Fibroblast of lung (primary cell): ENCODE data around the gene FSTL4. TPM values are rescaled to one million over a fixed set of nuclear protein-coding genes. Genes with fewer than 3 reads are reported as not detected.

Experiments used
- DNase-seq, 2 donors: peaks; one replicate each; pipeline versions ENCODE4 v3.0.0 to v3.0.0-alpha.2; 2010; ENCODE audit warnings: low read depth in 2 of 2
- H2AFZ ChIP-seq: 2 replicates; pipeline ENCODE4 v1.5.1; 2012; ENCODE audit warnings: low read length, control low read depth, inconsistent platforms
- H3K27ac ChIP-seq: 2 replicates; pipeline ENCODE4 v1.5.1; 2011; ENCODE audit warnings: low read length, control low read depth; ENCODE audit not compliant: insufficient read depth
- H3K27me3 ChIP-seq: 2 replicates; pipeline ENCODE4 v1.5.1; 2011; ENCODE audit warnings: mild to moderate bottlenecking, low read length; ENCODE audit not compliant: control insufficient read depth, insufficient read depth
- H3K36me3 ChIP-seq: 2 replicates; pipeline ENCODE4 v1.5.1; 2011; ENCODE audit warnings: low read length; ENCODE audit not compliant: control insufficient read depth, insufficient read depth
- H3K4me1 ChIP-seq: 2 replicates; pipeline ENCODE4 v1.5.1; 2011; ENCODE audit warnings: low read length; ENCODE audit not compliant: control insufficient read depth, insufficient read depth; ENCODE audit errors: extremely low read depth
- H3K4me2 ChIP-seq: 2 replicates; pipeline ENCODE4 v1.5.1; 2011; ENCODE audit warnings: low read length, control low read depth; ENCODE audit not compliant: insufficient read depth; ENCODE audit errors: extremely low read depth
- H3K4me3 ChIP-seq, 4 experiments: fragments of 200-600 bp in 1 of 4; sonication (generic) in 1 of 4; replicated peaks in 1 of 4; 2 replicates each; pipeline ENCODE4 v1.5.1; 2011 to 2016; ENCODE audit warnings: low read length in 4 of 4, low read depth in 3 of 4, mild to moderate bottlenecking in 3 of 4, control low read depth in 2 of 4, inconsistent platforms in 1 of 4, mixed read lengths in 1 of 4; ENCODE audit not compliant: insufficient read depth in 1 of 4; ENCODE audit errors: control extremely low read depth in 1 of 4
- H3K79me2 ChIP-seq: 2 replicates; pipeline ENCODE4 v1.5.1; 2012; ENCODE audit warnings: mild to moderate bottlenecking, low read length, inconsistent platforms; ENCODE audit not compliant: control insufficient read depth, insufficient read depth
- H3K9ac ChIP-seq: 2 replicates; pipeline ENCODE4 v1.5.1; 2011; ENCODE audit warnings: mild to moderate bottlenecking, low read length, control low read depth; ENCODE audit not compliant: insufficient read depth
- H3K9me3 ChIP-seq: 2 replicates; pipeline ENCODE4 v1.5.1; 2012; ENCODE audit warnings: low read depth, low read length; ENCODE audit not compliant: control insufficient read depth, insufficient read depth
- H4K20me1 ChIP-seq: 2 replicates; pipeline ENCODE4 v1.5.1; 2011; ENCODE audit warnings: low read length; ENCODE audit not compliant: control insufficient read depth, insufficient read depth; ENCODE audit errors: extremely low read depth
- EZH2 ChIP-seq: IDR thresholded peaks from 2 replicates; pipeline ENCODE4 v1.5.1; 2012; ENCODE audit warnings: low read length, control low read depth, mild to moderate bottlenecking; ENCODE audit errors: missing control alignments
- polyA plus RNA-seq, 2 donors: library from polyadenylated mRNA; depleted of rRNA in 1 of 2; stranded (reverse) in 1 of 2; unstranded in 1 of 2; fragments of >200 nt; gene quantifications; 2 replicates each; pipeline ENCODE4 v1.2.1, GENCODE V29; 2011 to 2012; ENCODE audit warnings: missing spikeins in 1 of 2
- total RNA-seq: library from RNA; depleted of rRNA; stranded (reverse); fragments of >200 nt; gene quantifications from 2 replicates; pipeline ENCODE4 v1.2.1, GENCODE V29; 2014
- TF ChIP-seq, protein P1 (sequence below), 2 donors: IDR thresholded peaks in 1 of 2; conservative IDR thresholded peaks in 1 of 2; 1 replicate in 1 of 2; 2 replicates in 1 of 2; pipeline ENCODE4 v1.5.1; 2011 to 2012; ENCODE audit warnings: low read length in 2 of 2, control low read depth in 1 of 2, inconsistent platforms in 1 of 2, low read depth in 1 of 2, mild to moderate bottlenecking in 1 of 2

Gene FSTL4
- total and polyA plus RNA-seq, 2 donors (not counting 1 experiment from before 2014, with no cell fraction given): 0.17 to 0.33 TPM

GRCh38 chr5:133356396-133356983 lies 255.9 kb downstream of the FSTL4 start:
- no peak for TF ChIP-seq EZH2
- TF ChIP-seq, protein P1, sequence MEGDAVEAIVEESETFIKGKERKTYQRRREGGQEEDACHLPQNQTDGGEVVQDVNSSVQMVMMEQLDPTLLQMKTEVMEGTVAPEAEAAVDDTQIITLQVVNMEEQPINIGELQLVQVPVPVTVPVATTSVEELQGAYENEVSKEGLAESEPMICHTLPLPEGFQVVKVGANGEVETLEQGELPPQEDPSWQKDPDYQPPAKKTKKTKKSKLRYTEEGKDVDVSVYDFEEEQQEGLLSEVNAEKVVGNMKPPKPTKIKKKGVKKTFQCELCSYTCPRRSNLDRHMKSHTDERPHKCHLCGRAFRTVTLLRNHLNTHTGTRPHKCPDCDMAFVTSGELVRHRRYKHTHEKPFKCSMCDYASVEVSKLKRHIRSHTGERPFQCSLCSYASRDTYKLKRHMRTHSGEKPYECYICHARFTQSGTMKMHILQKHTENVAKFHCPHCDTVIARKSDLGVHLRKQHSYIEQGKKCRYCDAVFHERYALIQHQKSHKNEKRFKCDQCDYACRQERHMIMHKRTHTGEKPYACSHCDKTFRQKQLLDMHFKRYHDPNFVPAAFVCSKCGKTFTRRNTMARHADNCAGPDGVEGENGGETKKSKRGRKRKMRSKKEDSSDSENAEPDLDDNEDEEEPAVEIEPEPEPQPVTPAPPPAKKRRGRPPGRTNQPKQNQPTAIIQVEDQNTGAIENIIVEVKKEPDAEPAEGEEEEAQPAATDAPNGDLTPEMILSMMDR (conservative IDR thresholded peaks at IDR 0.05 in 1 of 2, IDR thresholded peaks at IDR 0.05 in 1 of 2; ENCODE audit: low read depth in 1 of 2, low read length in 2 of 2): no peak
- Histone ChIP-seq H3K4me1 (no peaks in the 10 kb centered on the region), H3K9me3 (no peaks in the 10 kb centered on the region), H4K20me1 (no peaks in the 10 kb centered on the region), H3K4me2 (no peak overlapping the region), H3K27ac (no peak overlapping the region), H3K79me2 (no peaks in the 10 kb centered on the region), H3K4me3 (no peak overlapping the region), H3K36me3 (no peaks in the 10 kb centered on the region), H2AFZ (no peak overlapping the region), H3K9ac (no peak overlapping the region), H3K27me3 (peaks cover 6% of the 10 kb centered on the region)
- DNase-seq: no peak

GRCh38 chr5:133354323-133355185 lies 257.8 kb downstream of the FSTL4 start:
- Histone ChIP-seq H3K4me2 (no peak overlapping the region), H2AFZ (no peak overlapping the region), H4K20me1 (no peaks in the 10 kb centered on the region), H3K9me3 (no peaks in the 10 kb centered on the region), H3K27me3 (no peaks in the 10 kb centered on the region), H3K4me3 (no peak overlapping the region), H3K79me2 (no peaks in the 10 kb centered on the region), H3K27ac (no peak overlapping the region), H3K9ac (no peak overlapping the region), H3K4me1 (no peaks in the 10 kb centered on the region), H3K36me3 (no peaks in the 10 kb centered on the region)
- DNase-seq: no peak
- TF ChIP-seq, protein P1 (conservative IDR thresholded peaks at IDR 0.05 in 1 of 2, IDR thresholded peaks at IDR 0.05 in 1 of 2; ENCODE audit: low read depth in 1 of 2, low read length in 2 of 2): no peak
- TF ChIP-seq EZH2: no peak

DNA sequence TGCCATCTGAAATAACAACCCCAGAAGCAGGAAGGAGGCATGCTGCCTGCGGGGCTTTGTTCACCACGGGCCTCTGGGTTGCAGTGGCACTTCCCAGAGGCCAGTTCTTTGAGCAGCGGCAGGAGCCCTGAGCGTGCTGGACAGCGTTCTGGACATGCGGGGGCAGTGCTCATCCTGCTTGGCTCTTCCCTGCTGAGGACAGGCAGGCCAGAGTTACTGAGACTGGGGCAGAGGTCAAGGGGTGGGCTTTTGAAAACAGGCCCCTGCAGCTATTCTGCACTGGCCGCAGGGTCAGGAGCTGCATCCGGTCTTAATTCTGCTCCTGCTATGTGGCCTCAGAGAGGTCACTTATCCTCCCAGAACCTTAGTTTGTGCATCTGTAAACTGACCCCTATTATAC lies 258.6 kb downstream of the FSTL4 start:
- Histone ChIP-seq H3K36me3 (no peaks in the 10 kb centered on the region), H3K27me3 (no peaks in the 10 kb centered on the region), H2AFZ (no peak overlapping the region), H3K9me3 (no peaks in the 10 kb centered on the region), H3K27ac (no peak overlapping the region), H3K4me1 (no peaks in the 10 kb centered on the region), H4K20me1 (no peaks in the 10 kb centered on the region), H3K4me2 (no peak overlapping the region), H3K79me2 (no peaks in the 10 kb centered on the region), H3K9ac (no peak overlapping the region), H3K4me3 (no peak overlapping the region)
- DNase-seq: no peak
- TF ChIP-seq, protein P1 (conservative IDR thresholded peaks at IDR 0.05 in 1 of 2, IDR thresholded peaks at IDR 0.05 in 1 of 2; ENCODE audit: low read depth in 1 of 2, low read length in 2 of 2): no peak
- TF ChIP-seq EZH2: no peak
